Posterior vena cava (tissue), 2 donors: Measurements from ENCODE around the gene SLC38A11. TPM values are rescaled to one million over a fixed set of nuclear protein-coding genes. Genes with fewer than 3 reads are reported as not detected.
"Not testable (repeated sequence)": the region's sequence is repeated elsewhere in the genome, so short reads cannot be mapped to it uniquely, and the experiment has no call there.

Source experiments
- DNase-seq: peaks from one replicate; pipeline ENCODE4 v3.0.0-alpha.2; 2020; ENCODE audit warnings: low spot score
- intact Hi-C, 2 donors: fragments of 100-400 bp; cut with DNase I; formaldehyde crosslinking; loops; one replicate each; pipeline versions ENCODE4 v1.14.1 to v1.14.2; 2022 to 2023
- long read RNA-seq, 2 donors: library from polyadenylated mRNA; unstranded; transcript quantifications; one replicate each; pipeline ENCODE4 v2.0.0, GENCODE V29; 2020 to 2021
- total RNA-seq, 2 donors: library from RNA; stranded (reverse); fragmentation: NEBNext Ultra II Directional; extraction: Animal tissue kit (Norgen Biotek cat#: 25700); gene quantifications; one replicate each; pipeline ENCODE4 v1.2.1, GENCODE V29; 2021
- donor health status: DM: yes; HTN: yes; CAD: no.
- donor health status: DM: yes; HTN: yes; CAD: no.

The SLC38A11 gene
- 1 to 10 TPM; 1.3 to 2.1 TPM for total RNA-seq
- long read RNA-seq, donor 1: 0 reads
- long read RNA-seq, donor 2, partial matches to known transcripts: 0 of 1 reads
- long read RNA-seq, donor 2, other reads (novel, unspliced or antisense): 1 of 1 reads

GRCh38 chr2:164954954-164955701 is at the start of gene SLC38A11:
Gene SLC38A11, minus strand, starts transcription at chr2:164955525. Its CDS starts 278 bp downstream, at chr2:164955247.
- peak; percentile 66 for DNase-seq
- intact Hi-C loops: no loop called here

GRCh38 chr2:165003443-165004130 is 48.3 kb upstream of the SLC38A11 start:
- intact Hi-C loops: no loop called here
- DNase-seq: no peak

GRCh38 chr2:165002638-165003037 is 47.3 kb upstream of the SLC38A11 start:
- intact Hi-C loops: no loop called here
- DNase-seq: no peak

- DNase-seq: not testable (repeated sequence)
These were observed 39.5 kb upstream of the SLC38A11 start for GRCh38 chr2:164994664-164995299.

GRCh38 chr2:164993287-164994016 is 38.1 kb upstream of the SLC38A11 start:
- intact Hi-C loops: no loop called here
- no peak for DNase-seq

More at GRCh38 chr2:164994664-164995299, 39.5 kb upstream of the SLC38A11 start:
- intact Hi-C loops: not testable (repeated sequence)

- no peak for DNase-seq
- intact Hi-C loops: no loop called here
These were observed 37.5 kb upstream of the SLC38A11 start for GRCh38 chr2:164992818-164993217.

GRCh38 chr2:164992093-164992454 is 36.7 kb upstream of the SLC38A11 start:
- intact Hi-C loops, DNase-seq: not testable (repeated sequence)

- DNase-seq, intact Hi-C loops: not testable (repeated sequence)
These were observed 36.2 kb upstream of the SLC38A11 start for GRCh38 chr2:164991361-164992092.

- not testable (repeated sequence) for DNase-seq
These were observed 35.6 kb upstream of the SLC38A11 start for GRCh38 chr2:164990953-164991352.

GRCh38 chr2:164988805-164989204 is 33.5 kb upstream of the SLC38A11 start:
- intact Hi-C loops, DNase-seq: not testable (repeated sequence)

More at GRCh38 chr2:164990953-164991352, 35.6 kb upstream of the SLC38A11 start:
- intact Hi-C loops: not testable (repeated sequence)

- intact Hi-C loops, DNase-seq: not testable (repeated sequence)
These were observed 30.7 kb upstream of the SLC38A11 start for GRCh38 chr2:164986027-164986426.

- intact Hi-C loops: loop anchor here in 1 of 2 donors (5.0 kb wide), 1 partner anchor 1452 kb away; no protein-coding TSS in a partner anchor
- no peak for DNase-seq
These were observed 29.1 kb upstream of the SLC38A11 start for GRCh38 chr2:164984428-164984827.

GRCh38 chr2:164981217-164981990 is 26.1 kb upstream of the SLC38A11 start:
- intact Hi-C loops: loop anchor here in 1 of 2 donors (5.0 kb wide), 1 partner anchor 1449 kb away; no protein-coding TSS in a partner anchor
- no peak for DNase-seq

GRCh38 chr2:164980688-164981087 is 25.4 kb upstream of the SLC38A11 start:
- intact Hi-C loops: loop anchor here in 1 of 2 donors (5.0 kb wide), 1 partner anchor 1448 kb away; no protein-coding TSS in a partner anchor
- DNase-seq: not testable (repeated sequence)

GRCh38 chr2:164979113-164979512 is 23.8 kb upstream of the SLC38A11 start:
- intact Hi-C loops: no loop called here
- DNase-seq: no peak

- DNase-seq, intact Hi-C loops: not testable (repeated sequence)
These were observed 21.6 kb upstream of the SLC38A11 start for GRCh38 chr2:164976875-164977470.

GRCh38 chr2:164976301-164976700 is 21.0 kb upstream of the SLC38A11 start:
- no peak for DNase-seq
- intact Hi-C loops: no loop called here
